ENCODE data around the gene ASTN1.
"Not testable (repeated sequence)": the region's sequence is repeated elsewhere in the genome, so short reads cannot be mapped to it uniquely, and the experiment has no call there.

Gene ASTN1

DNA sequence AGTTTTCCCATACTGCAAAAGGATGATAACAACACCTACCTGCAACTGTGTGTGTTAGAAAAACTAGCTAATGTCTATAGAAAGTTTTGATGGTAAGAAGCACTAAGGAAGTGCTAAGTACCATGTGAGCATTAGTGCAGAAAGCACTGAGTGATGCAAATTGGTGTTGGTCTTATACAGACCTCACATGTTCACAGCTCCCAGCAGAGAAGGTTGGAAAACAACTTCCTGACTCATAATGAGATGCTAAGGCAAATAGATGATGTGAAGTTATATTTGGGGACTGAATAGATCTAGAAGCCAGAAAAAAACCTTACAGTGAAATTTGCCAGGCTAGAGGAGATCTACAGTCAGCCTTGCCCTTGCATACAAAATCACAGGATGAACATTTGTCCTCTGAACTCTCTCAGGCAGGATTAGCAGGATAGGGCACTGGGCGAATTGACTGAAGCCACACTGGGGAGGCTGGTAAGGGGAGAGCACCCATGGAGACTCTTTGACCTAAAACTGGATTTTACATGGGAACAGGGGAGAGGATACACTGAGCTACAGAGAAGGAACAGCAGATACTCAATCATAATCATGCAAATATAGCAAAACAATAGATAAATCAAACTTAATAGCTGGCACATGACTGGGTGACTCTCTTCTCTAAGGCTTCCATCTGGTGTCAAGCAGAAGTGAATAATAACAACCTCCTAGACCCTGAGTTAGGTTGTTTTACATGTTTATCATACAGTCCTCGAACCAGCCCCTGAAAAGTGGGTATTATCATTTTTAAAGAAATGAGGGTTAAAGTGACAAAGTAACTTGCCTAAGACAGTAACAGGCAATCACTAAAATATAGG lies 61.3 kb downstream of the ASTN1 start:
- H3K36me3 ChIP-seq (ENCODE audit: control insufficient read depth in 1 of 2, insufficient read depth in 2 of 2, low read length in 2 of 2) = no peaks in the 10 kb centered on the region
- no peak overlapping the region for H3K27ac ChIP-seq (ENCODE audit: low read length)
- no peaks in the 10 kb centered on the region for H3K4me1 ChIP-seq (ENCODE audit: control insufficient read depth in 1 of 2, insufficient read depth in 2 of 2, low read length in 2 of 2)
- no peak overlapping the region for H3K4me3 ChIP-seq (ENCODE audit: low read depth in 1 of 2, low read length in 2 of 2)
- H3K9me3 ChIP-seq (ENCODE audit: control insufficient read depth in 1 of 2, low read length in 2 of 2) = no peaks in the 10 kb centered on the region
- no peaks in the 10 kb centered on the region for H3K27me3 ChIP-seq (ENCODE audit: low read depth, low read length)

DNA sequence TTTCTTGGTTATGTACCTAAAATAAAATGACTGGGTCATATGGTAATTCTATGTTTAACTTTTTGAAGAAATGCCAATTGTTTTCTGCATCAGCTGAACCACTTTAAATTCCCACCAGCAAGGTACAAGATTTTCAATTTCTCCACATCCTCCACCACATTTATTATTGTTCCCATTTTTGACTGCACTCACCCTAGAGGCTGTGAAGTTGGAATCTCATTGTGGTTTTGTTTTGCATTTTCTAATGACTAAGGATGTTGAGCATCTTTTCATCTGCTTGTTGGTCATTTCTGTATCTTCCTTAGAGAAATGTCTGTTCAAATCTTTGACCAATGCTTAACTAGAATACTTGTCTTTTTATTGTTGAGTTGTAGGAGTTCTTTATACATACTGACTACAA lies 72.5 kb downstream of the ASTN1 start:
- no peaks in the 10 kb centered on the region for H3K36me3 ChIP-seq (ENCODE audit: control insufficient read depth in 1 of 2, insufficient read depth in 2 of 2, low read length in 2 of 2)
- no peaks in the 10 kb centered on the region for H3K4me1 ChIP-seq (ENCODE audit: control insufficient read depth in 1 of 2, insufficient read depth in 2 of 2, low read length in 2 of 2)
- H3K27me3 ChIP-seq (ENCODE audit: low read depth, low read length) = no peaks in the 10 kb centered on the region
- no peak overlapping the region for H3K27ac ChIP-seq (ENCODE audit: low read length)
- H3K4me3 ChIP-seq (ENCODE audit: low read depth in 1 of 2, low read length in 2 of 2) = no peak overlapping the region
- H3K9me3 ChIP-seq (ENCODE audit: control insufficient read depth in 1 of 2, low read length in 2 of 2) = no peaks in the 10 kb centered on the region

DNA sequence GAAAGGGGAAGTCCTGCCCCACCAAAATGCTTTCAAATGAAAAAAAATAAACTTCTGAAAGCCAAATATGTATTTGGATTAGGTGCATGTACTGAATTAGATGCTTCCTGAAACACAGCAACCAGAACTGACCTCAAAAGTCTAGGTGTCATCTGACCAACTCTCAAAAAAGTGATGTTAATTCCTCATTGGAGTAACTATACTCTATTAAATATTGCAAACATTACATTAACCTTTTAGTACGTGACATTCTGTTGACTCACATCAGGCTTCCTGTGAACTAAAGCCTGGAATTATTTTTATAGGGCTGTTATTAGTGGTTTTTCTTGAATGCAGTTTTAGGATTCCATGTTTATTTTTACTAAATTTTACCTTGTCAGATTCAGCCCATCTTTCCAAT lies 73.5 kb downstream of the ASTN1 start:
- Histone ChIP-seq H3K27me3 (ENCODE audit: low read depth, low read length) (no peaks in the 10 kb centered on the region), H3K27ac (ENCODE audit: low read length) (no peak overlapping the region), H3K9me3 (ENCODE audit: control insufficient read depth in 1 of 2, low read length in 2 of 2) (no peaks in the 10 kb centered on the region), H3K4me3 (ENCODE audit: low read depth in 1 of 2, low read length in 2 of 2) (no peak overlapping the region), H3K4me1 (ENCODE audit: control insufficient read depth in 1 of 2, insufficient read depth in 2 of 2, low read length in 2 of 2) (no peaks in the 10 kb centered on the region), H3K36me3 (ENCODE audit: control insufficient read depth in 1 of 2, insufficient read depth in 2 of 2, low read length in 2 of 2) (no peaks in the 10 kb centered on the region)

DNA sequence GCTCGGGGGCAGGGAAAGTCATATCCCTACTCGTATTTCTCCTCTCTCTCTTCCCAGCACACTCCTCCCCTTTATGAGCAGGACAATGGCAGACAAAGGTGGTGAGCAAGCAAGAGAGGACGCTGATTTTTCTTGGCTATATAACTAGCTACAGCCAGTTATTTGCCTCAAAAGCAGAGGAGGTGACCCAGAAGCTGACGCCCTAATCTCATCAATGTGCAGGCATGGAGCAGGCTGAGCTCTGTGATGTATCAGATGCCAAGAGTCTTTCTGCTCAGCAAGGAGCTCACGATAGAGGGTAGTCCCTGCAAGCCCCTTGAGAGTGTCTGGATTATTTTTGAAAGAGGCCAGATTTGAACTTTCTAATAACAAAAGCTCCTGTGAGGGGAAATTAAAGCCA lies 75.5 kb downstream of the ASTN1 start:
- no peak overlapping the region for H3K4me3 ChIP-seq (ENCODE audit: low read depth in 1 of 2, low read length in 2 of 2)
- H3K36me3 ChIP-seq (ENCODE audit: control insufficient read depth in 1 of 2, insufficient read depth in 2 of 2, low read length in 2 of 2) = no peaks in the 10 kb centered on the region
- no peaks in the 10 kb centered on the region for H3K27me3 ChIP-seq (ENCODE audit: low read depth, low read length)
- no peak overlapping the region for H3K27ac ChIP-seq (ENCODE audit: low read length)
- no peaks in the 10 kb centered on the region for H3K4me1 ChIP-seq (ENCODE audit: control insufficient read depth in 1 of 2, insufficient read depth in 2 of 2, low read length in 2 of 2)
- no peaks in the 10 kb centered on the region for H3K9me3 ChIP-seq (ENCODE audit: control insufficient read depth in 1 of 2, low read length in 2 of 2)

DNA sequence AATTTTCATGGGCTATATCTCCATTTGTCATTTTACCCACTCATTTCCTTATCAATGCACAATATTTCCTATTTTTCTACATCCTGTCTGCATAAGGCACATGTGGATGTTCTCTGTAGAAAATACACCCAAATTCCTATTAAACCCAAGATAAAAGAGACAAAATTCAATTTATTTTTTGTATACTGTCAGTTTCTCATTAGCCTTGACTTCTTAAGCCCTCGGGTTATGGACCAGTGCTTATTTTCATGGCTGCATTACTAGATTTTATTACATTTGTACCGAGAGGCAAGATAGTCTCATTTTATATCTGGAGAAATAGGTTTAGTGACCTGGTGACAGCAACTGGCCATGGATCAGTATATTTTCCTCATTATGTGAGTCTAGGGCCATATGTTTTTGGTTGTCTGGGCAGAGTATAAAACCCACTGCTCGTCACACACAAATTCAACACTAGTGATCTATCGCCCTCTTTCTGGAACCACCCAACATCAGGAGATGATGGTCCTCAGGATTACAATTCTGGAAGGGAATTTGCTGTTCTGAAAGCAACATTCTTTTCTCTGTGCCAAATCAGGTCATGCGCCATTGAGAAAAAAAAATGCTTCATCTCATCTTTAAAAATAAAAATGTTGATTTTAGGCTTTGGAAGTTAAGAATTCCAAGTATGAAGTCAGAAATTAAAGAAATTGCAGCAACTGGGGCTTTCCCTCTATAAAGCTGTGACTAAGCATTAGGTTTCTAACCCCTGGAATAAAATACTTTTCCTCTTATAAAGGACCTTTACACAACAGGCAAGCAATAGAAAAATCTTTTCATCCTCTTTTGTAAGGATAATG lies 81.4 kb downstream of the ASTN1 start:
- H3K27me3 ChIP-seq (ENCODE audit: low read depth, low read length) = no peaks in the 10 kb centered on the region
- H3K36me3 ChIP-seq (ENCODE audit: control insufficient read depth in 1 of 2, insufficient read depth in 2 of 2, low read length in 2 of 2) = no peaks in the 10 kb centered on the region
- no peaks in the 10 kb centered on the region for H3K4me1 ChIP-seq (ENCODE audit: control insufficient read depth in 1 of 2, insufficient read depth in 2 of 2, low read length in 2 of 2)
- no peak overlapping the region for H3K4me3 ChIP-seq (ENCODE audit: low read depth in 1 of 2, low read length in 2 of 2)
- H3K9me3 ChIP-seq (ENCODE audit: control insufficient read depth in 1 of 2, low read length in 2 of 2) = no peaks in the 10 kb centered on the region
- no peak overlapping the region for H3K27ac ChIP-seq (ENCODE audit: low read length)

DNA sequence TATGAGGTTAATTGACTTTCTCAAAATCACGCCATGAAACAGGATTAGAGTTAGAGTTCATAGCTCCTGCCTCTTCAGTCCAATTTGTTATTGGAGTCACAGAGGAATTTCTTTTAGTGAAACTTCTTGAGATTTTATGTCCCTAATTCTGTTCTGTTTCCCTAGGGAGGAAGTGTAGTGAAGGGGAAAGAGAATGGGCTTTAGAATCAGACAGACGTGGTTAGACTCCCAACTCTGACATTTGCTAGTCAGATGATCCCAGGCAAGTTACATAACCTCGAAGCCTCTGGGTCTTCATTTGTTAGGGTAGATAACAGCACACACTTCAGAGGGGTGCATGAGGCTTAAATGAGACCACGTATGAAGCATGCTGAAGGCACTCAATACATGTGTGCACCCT lies 83.9 kb downstream of the ASTN1 start:
- Histone ChIP-seq H3K27me3 (ENCODE audit: low read depth, low read length) (no peaks in the 10 kb centered on the region), H3K4me1 (ENCODE audit: control insufficient read depth in 1 of 2, insufficient read depth in 2 of 2, low read length in 2 of 2) (no peaks in the 10 kb centered on the region), H3K9me3 (ENCODE audit: control insufficient read depth in 1 of 2, low read length in 2 of 2) (no peaks in the 10 kb centered on the region), H3K27ac (ENCODE audit: low read length) (no peak overlapping the region), H3K36me3 (ENCODE audit: control insufficient read depth in 1 of 2, insufficient read depth in 2 of 2, low read length in 2 of 2) (no peaks in the 10 kb centered on the region), H3K4me3 (ENCODE audit: low read depth in 1 of 2, low read length in 2 of 2) (no peak overlapping the region)

DNA sequence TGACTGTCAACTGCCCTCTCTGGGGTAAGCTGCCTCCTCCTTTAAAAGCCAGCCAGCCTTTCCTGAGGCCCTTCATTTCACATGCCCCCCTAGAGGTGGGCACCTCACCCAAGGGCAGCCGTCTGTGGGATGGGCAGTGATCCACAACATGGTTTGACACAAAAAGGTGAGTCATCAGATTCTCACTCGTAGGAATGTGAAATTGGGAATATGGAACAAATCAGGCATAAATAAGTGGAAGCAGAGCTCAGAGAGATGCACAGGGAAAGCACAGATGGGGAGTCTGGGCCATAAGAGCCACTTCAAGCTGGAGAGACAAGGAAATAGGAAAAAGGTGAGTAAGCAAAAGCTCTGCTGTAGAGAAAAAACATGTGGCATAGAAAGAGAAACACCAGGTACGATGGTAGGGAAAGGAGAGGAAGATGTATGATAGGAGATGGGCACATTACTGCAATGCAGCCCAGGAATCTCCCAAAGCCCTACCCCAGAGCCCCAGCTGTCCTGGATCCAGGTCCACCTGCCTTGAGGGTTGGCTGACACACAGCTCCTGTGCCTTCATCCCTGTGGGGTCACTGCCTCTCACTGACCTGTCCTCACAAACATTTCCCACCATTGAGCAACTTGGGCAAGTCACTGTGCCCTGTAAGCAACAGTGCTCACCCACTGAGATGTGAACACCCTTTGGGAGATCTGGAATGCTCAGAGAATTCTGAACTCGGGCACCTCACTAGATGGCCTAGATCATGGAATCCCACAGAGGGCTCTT lies 86.6 kb downstream of the ASTN1 start:
- H3K9me3 ChIP-seq (ENCODE audit: control insufficient read depth in 1 of 2, low read length in 2 of 2) = no peaks in the 10 kb centered on the region
- H3K4me1 ChIP-seq (ENCODE audit: control insufficient read depth in 1 of 2, insufficient read depth in 2 of 2, low read length in 2 of 2) = peaks cover 0 to 4% of the 10 kb centered on the region in 2 donors
- no peaks in the 10 kb centered on the region for H3K36me3 ChIP-seq (ENCODE audit: control insufficient read depth in 1 of 2, insufficient read depth in 2 of 2, low read length in 2 of 2)
- no peak overlapping the region for H3K27ac ChIP-seq (ENCODE audit: low read length)
- no peak overlapping the region for H3K4me3 ChIP-seq (ENCODE audit: low read depth in 1 of 2, low read length in 2 of 2)
- H3K27me3 ChIP-seq (ENCODE audit: low read depth, low read length) = no peaks in the 10 kb centered on the region

DNA sequence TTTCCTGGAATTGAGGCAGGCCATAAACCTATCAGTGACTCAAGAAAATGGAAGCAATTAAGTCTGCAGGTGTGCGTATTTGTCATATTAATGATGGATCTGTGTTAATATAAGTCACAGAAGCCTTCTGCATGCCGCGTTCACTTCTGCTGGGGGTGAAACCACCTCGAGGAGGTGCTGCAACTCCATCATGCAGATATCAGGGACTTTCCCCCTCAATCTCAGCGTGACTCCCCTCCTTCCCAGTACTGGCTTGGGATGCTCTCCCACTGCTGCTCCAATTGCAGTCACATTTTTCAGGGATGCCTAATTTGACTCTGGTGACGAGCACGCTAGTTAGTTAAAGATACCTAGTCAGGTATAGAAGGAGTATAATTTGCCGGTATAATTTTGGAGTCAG lies 87.5 kb downstream of the ASTN1 start:
- Histone ChIP-seq H3K27me3 (ENCODE audit: low read depth, low read length) (no peaks in the 10 kb centered on the region), H3K27ac (ENCODE audit: low read length) (no peak overlapping the region), H3K9me3 (ENCODE audit: control insufficient read depth in 1 of 2, low read length in 2 of 2) (no peaks in the 10 kb centered on the region), H3K4me3 (ENCODE audit: low read depth in 1 of 2, low read length in 2 of 2) (no peak overlapping the region), H3K36me3 (ENCODE audit: control insufficient read depth in 1 of 2, insufficient read depth in 2 of 2, low read length in 2 of 2) (no peaks in the 10 kb centered on the region), H3K4me1 (ENCODE audit: control insufficient read depth in 1 of 2, insufficient read depth in 2 of 2, low read length in 2 of 2) (peaks cover 0 to 4% of the 10 kb centered on the region in 2 donors)

DNA sequence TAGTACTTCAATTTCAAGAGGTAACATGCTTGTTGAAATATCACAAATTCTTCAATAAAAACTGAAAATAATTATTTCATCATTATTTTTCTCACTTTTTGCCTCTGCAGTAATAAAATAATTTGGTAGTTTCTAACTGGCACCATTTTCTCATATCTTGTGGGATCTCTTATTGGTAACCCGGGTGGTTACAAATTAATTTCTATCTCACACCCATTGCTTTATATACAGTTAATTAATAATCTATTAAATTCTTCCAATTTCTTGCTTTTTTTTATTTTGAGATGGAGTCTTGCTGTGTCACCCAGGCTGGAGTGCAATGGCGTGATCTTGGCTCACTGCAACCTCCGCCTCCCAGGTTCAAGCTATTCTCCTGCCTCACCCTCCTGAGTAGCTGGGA lies 89.7 kb downstream of the ASTN1 start:
- H3K9me3 ChIP-seq (ENCODE audit: control insufficient read depth in 1 of 2, low read length in 2 of 2); H3K36me3 ChIP-seq (ENCODE audit: control insufficient read depth in 1 of 2, insufficient read depth in 2 of 2, low read length in 2 of 2); H3K4me1 ChIP-seq (ENCODE audit: control insufficient read depth in 1 of 2, insufficient read depth in 2 of 2, low read length in 2 of 2); H3K27me3 ChIP-seq (ENCODE audit: low read depth, low read length); H3K4me3 ChIP-seq (ENCODE audit: low read depth in 1 of 2, low read length in 2 of 2); H3K27ac ChIP-seq (ENCODE audit: low read length): not testable (repeated sequence)

DNA sequence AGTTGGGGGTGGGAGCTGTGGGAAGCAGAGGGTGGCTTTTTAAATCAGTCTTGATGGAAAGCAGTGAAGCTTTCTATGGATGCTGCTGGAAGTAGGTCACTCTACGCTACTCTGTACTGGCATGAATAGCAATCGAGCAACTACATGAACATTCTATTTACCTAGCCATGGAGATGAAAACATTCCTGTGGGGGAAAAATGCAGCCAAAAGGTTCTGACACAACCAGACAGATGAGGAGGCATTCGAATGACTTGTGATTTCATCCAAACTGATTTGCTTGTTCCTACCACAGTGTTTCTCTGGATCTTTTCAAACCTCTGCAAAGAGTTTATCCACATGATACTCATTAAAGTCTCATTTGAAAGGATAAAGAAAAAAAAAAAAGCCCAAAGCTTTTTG lies 95.0 kb downstream of the ASTN1 start:
- Histone ChIP-seq H3K9me3 (ENCODE audit: control insufficient read depth in 1 of 2, low read length in 2 of 2) (no peaks in the 10 kb centered on the region), H3K4me3 (ENCODE audit: low read depth in 1 of 2, low read length in 2 of 2) (no peak overlapping the region)

DNA sequence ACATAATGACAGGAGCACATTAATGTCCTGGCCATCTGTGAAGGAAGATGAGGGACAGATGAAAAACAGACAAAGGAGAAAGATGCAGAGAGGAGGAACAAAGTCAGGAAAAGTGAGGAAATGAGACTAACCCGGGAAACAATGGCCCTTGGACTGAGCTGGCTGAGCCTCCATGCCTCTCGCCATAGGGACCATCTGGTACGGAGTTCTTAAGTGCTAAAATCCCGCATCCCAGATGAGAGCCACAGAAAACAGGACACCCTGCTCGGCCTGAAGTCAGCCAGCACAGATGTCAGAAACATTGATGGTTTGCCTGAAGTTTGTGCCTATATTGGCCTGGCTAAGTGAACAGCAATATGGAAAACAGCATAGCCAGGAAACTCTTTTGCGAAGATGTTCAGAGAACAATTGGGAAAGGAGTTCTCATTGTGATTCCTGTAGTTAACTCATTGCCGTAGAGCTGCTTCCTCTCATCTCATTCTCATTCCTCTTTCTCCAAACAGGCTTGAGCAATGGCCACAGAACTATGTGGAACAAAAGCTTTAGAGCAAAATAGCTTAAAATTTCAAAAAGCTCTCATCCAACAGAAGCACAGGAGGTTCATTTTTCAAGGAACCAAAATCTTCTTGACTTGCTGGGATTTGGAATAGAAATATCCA lies 96.6 kb downstream of the ASTN1 start:
- no peak overlapping the region for H3K27ac ChIP-seq (ENCODE audit: low read length)
- no peaks in the 10 kb centered on the region for H3K4me1 ChIP-seq (ENCODE audit: control insufficient read depth in 1 of 2, insufficient read depth in 2 of 2, low read length in 2 of 2)
- no peak overlapping the region for H3K4me3 ChIP-seq (ENCODE audit: low read depth in 1 of 2, low read length in 2 of 2)
- H3K27me3 ChIP-seq (ENCODE audit: low read depth, low read length) = no peaks in the 10 kb centered on the region
- no peaks in the 10 kb centered on the region for H3K9me3 ChIP-seq (ENCODE audit: control insufficient read depth in 1 of 2, low read length in 2 of 2)
- H3K36me3 ChIP-seq (ENCODE audit: control insufficient read depth in 1 of 2, insufficient read depth in 2 of 2, low read length in 2 of 2) = no peaks in the 10 kb centered on the region

More for the DNA sequence above, 95.0 kb downstream of the ASTN1 start:
- Histone ChIP-seq H3K27ac (ENCODE audit: low read length) (no peak overlapping the region), H3K36me3 (ENCODE audit: control insufficient read depth in 1 of 2, insufficient read depth in 2 of 2, low read length in 2 of 2) (no peaks in the 10 kb centered on the region), H3K27me3 (ENCODE audit: low read depth, low read length) (no peaks in the 10 kb centered on the region), H3K4me1 (ENCODE audit: control insufficient read depth in 1 of 2, insufficient read depth in 2 of 2, low read length in 2 of 2) (peaks cover 0 to 4% of the 10 kb centered on the region in 2 donors)

All from muscle layer of duodenum (tissue), 2 donors.